DND-41 (cell line): Measurements from ENCODE around the gene EDIL3.

Source experiments
- ATAC-seq: fragments of 200-7000 bp; cut with Tn5 transposase; 3 replicates; pipeline ENCODE4 v1.9.1; 2021; ENCODE audit warnings: low read depth; ENCODE audit not compliant: insufficient read depth
- DNase-seq: peaks from one replicate; pipeline ENCODE4 v3.0.0-alpha.2; 2020
- H2AFZ ChIP-seq: 2 replicates; pipeline ENCODE4 v1.6.0; 2012; ENCODE audit warnings: low read depth, low read length
- H3K27ac ChIP-seq: 2 replicates; pipeline ENCODE4 v1.5.1; 2012; ENCODE audit warnings: low read length, inconsistent platforms
- H3K27me3 ChIP-seq: fragments of 200-600 bp; sonication (generic); 2 replicates; pipeline ENCODE4 v1.6.0; 2012; ENCODE audit warnings: low read length, mild to moderate bottlenecking, inconsistent platforms; ENCODE audit not compliant: insufficient read depth, poor library complexity
- H3K36me3 ChIP-seq: 2 replicates; pipeline ENCODE4 v1.5.1; 2012; ENCODE audit warnings: low read length, inconsistent platforms; ENCODE audit not compliant: insufficient read depth
- H3K4me1 ChIP-seq: 2 replicates; pipeline ENCODE4 v1.5.1; 2012; ENCODE audit warnings: mild to moderate bottlenecking, low read length; ENCODE audit not compliant: insufficient read depth
- H3K4me2 ChIP-seq: 2 replicates; pipeline ENCODE4 v1.6.0; 2012; ENCODE audit warnings: mild to moderate bottlenecking, moderate library complexity, low read length, inconsistent platforms; ENCODE audit not compliant: insufficient read depth
- H3K4me3 ChIP-seq, 2 experiments: fragments of 200-600 bp in 1 of 2; shearing (Covaris generic) in 1 of 2; 2 replicates each; pipeline ENCODE4 v1.5.1; 2012 to 2016; ENCODE audit warnings: inconsistent platforms in 2 of 2, low read length in 2 of 2, mild to moderate bottlenecking in 2 of 2, low read depth in 1 of 2, moderate library complexity in 1 of 2
- H3K79me2 ChIP-seq: 2 replicates; pipeline ENCODE4 v1.6.0; 2012; ENCODE audit warnings: low read length, inconsistent platforms; ENCODE audit not compliant: insufficient read depth
- H3K9ac ChIP-seq: 2 replicates; pipeline ENCODE4 v1.6.0; 2012; ENCODE audit warnings: low read depth, mild to moderate bottlenecking, inconsistent platforms, low read length, moderate library complexity
- H3K9me3 ChIP-seq: 2 replicates; pipeline ENCODE4 v1.5.1; 2012; ENCODE audit warnings: low read length, moderate library complexity, mild to moderate bottlenecking, inconsistent platforms; ENCODE audit not compliant: insufficient read depth, severe bottlenecking
- H4K20me1 ChIP-seq: 2 replicates; pipeline ENCODE4 v1.6.0; 2012; ENCODE audit warnings: low read length; ENCODE audit not compliant: insufficient read depth
- EZH2 ChIP-seq: IDR thresholded peaks from 3 replicates; pipeline ENCODE4 v1.6.1; 2012; ENCODE audit warnings: borderline replicate concordance, low read depth, mild to moderate bottlenecking, moderate library complexity, low read length, inconsistent platforms; ENCODE audit not compliant: severe bottlenecking
- TF ChIP-seq, protein P1 (sequence below): IDR thresholded peaks from 2 replicates; pipeline ENCODE4 v1.5.1; 2012; ENCODE audit warnings: borderline replicate concordance, low read length, moderate library complexity, mild to moderate bottlenecking; ENCODE audit not compliant: poor library complexity, severe bottlenecking; ENCODE audit errors: extremely low read depth

Gene EDIL3

DNA sequence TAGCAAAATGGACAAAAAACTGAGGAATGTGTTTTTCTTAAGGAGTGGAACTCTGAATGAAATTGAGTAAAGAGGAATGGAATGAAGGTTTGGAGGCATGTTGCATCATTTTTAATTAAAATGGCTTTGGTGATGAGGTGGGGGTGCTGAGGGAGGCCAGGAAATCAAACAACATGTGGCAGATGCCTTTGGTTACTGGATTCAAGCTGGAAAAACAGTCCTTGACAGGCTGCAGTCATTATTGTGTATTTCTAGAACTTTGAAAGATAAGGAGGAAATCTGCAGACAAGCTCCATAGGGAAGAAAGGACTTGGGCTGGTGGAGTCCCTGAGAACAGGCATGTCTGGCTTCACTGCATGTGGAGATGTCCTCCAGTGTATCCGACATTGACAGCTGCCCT is 460.5 kb downstream of the EDIL3 start:
- DNase-seq: no peak
- H3K9ac ChIP-seq: no peak overlapping the region
- TF ChIP-seq, protein P1, sequence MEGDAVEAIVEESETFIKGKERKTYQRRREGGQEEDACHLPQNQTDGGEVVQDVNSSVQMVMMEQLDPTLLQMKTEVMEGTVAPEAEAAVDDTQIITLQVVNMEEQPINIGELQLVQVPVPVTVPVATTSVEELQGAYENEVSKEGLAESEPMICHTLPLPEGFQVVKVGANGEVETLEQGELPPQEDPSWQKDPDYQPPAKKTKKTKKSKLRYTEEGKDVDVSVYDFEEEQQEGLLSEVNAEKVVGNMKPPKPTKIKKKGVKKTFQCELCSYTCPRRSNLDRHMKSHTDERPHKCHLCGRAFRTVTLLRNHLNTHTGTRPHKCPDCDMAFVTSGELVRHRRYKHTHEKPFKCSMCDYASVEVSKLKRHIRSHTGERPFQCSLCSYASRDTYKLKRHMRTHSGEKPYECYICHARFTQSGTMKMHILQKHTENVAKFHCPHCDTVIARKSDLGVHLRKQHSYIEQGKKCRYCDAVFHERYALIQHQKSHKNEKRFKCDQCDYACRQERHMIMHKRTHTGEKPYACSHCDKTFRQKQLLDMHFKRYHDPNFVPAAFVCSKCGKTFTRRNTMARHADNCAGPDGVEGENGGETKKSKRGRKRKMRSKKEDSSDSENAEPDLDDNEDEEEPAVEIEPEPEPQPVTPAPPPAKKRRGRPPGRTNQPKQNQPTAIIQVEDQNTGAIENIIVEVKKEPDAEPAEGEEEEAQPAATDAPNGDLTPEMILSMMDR: no peak
- no peak for TF ChIP-seq EZH2
- no peaks in the 10 kb centered on the region for H3K4me1 ChIP-seq
- H3K36me3 ChIP-seq: no peaks in the 10 kb centered on the region
- no peak overlapping the region for H3K4me3 ChIP-seq
- peaks cover 5% of the 10 kb centered on the region for H3K27me3 ChIP-seq
- no peak overlapping the region for H3K27ac ChIP-seq
- H3K4me2 ChIP-seq: no peak overlapping the region
- H3K9me3 ChIP-seq: no peaks in the 10 kb centered on the region
- H3K79me2 ChIP-seq: no peaks in the 10 kb centered on the region
- H2AFZ ChIP-seq: no peak overlapping the region
- no peak for ATAC-seq
- no peaks in the 10 kb centered on the region for H4K20me1 ChIP-seq

- no peak for DNase-seq
- H3K27ac ChIP-seq: no peak overlapping the region
- no peaks in the 10 kb centered on the region for H3K4me1 ChIP-seq
Observed at GRCh38 chr5:83922699-83923098, 462.0 kb downstream of the EDIL3 start.

GRCh38 chr5:83921666-83922193 is 462.9 kb downstream of the EDIL3 start:
- no peak overlapping the region for H3K4me3 ChIP-seq
- H3K4me2 ChIP-seq: no peak overlapping the region
- no peak overlapping the region for H2AFZ ChIP-seq
- no peaks in the 10 kb centered on the region for H3K79me2 ChIP-seq
- no peak for DNase-seq
- no peak overlapping the region for H3K9ac ChIP-seq
- no peak for ATAC-seq
- H3K27ac ChIP-seq: no peak overlapping the region
- H3K9me3 ChIP-seq: no peaks in the 10 kb centered on the region
- no peaks in the 10 kb centered on the region for H3K4me1 ChIP-seq
- H3K27me3 ChIP-seq: peaks cover 5% of the 10 kb centered on the region
- TF ChIP-seq, protein P1: no peak
- TF ChIP-seq EZH2: no peak
- H4K20me1 ChIP-seq: no peaks in the 10 kb centered on the region
- no peaks in the 10 kb centered on the region for H3K36me3 ChIP-seq

More at GRCh38 chr5:83922699-83923098, 462.0 kb downstream of the EDIL3 start:
- no peak overlapping the region for H3K4me3 ChIP-seq
- no peak overlapping the region for H3K9ac ChIP-seq
- H2AFZ ChIP-seq: no peak overlapping the region
- H4K20me1 ChIP-seq: no peaks in the 10 kb centered on the region
- no peak for TF ChIP-seq EZH2
- TF ChIP-seq, protein P1: peak; percentile 6
- no peaks in the 10 kb centered on the region for H3K9me3 ChIP-seq
- H3K36me3 ChIP-seq: no peaks in the 10 kb centered on the region
- no peak overlapping the region for H3K4me2 ChIP-seq
- no peak for ATAC-seq
- H3K27me3 ChIP-seq: peaks cover 5% of the 10 kb centered on the region
- no peaks in the 10 kb centered on the region for H3K79me2 ChIP-seq
